ENCODE data around the gene MIEN1. TPM values are rescaled to one million over a fixed set of nuclear protein-coding genes. Genes with fewer than 3 reads are reported as not detected.

The MIEN1 gene
- total and polyA plus RNA-seq, 2 of the 13 experiments (the other 11 are each of a cell fraction or from before 2014, with no cell fraction given): 40.6 to 56.6 TPM

- peak; percentile 30 for TF ChIP-seq SKI (IDR thresholded peaks at IDR 0.05; ENCODE audit: partially characterized antibody)
- TF ChIP-seq ZNF441 (CRISPR knock-in tag; IDR thresholded peaks at IDR 0.05; ENCODE audit: borderline replicate concordance): peak; percentile 69; the same call in 1 of the 2 replicates
- TF ChIP-seq ZNF710 (CRISPR knock-in tag; IDR thresholded peaks at IDR 0.05; ENCODE audit: borderline replicate concordance): no peak; the same call in 1 of the 2 replicates
- TF ChIP-seq ZNF383 (CRISPR knock-in tag; IDR thresholded peaks at IDR 0.05; ENCODE audit: borderline replicate concordance): peak; percentile 74; the same call in 1 of the 2 replicates
- 0 out of 2 replicates have a peak, but pooled peaks have one; percentile 77 for TF ChIP-seq ZNF136 (CRISPR knock-in tag; IDR thresholded peaks at IDR 0.05; ENCODE audit: low read depth)
- TF ChIP-seq ARID4A (CRISPR knock-in tag; IDR thresholded peaks at IDR 0.05; ENCODE audit: borderline replicate concordance): peak; percentile 92
- peak; percentile 65; the same call in 1 of the 2 replicates for TF ChIP-seq THAP11 (CRISPR knock-in tag; IDR thresholded peaks at IDR 0.05)
- TF ChIP-seq SETDB1 (CRISPR knock-in tag; IDR thresholded peaks at IDR 0.05; ENCODE audit: borderline replicate concordance): no peak
- no peak for TF ChIP-seq ZNF513 (CRISPR knock-in tag; conservative IDR thresholded peaks at IDR 0.05)
- TF ChIP-seq PAF1 (CRISPR knock-in tag; IDR thresholded peaks at IDR 0.05): no peak; the same call in none of the 2 replicates
- peak; percentile 65 for TF ChIP-seq ELF3 (CRISPR knock-in tag; IDR thresholded peaks at IDR 0.05)
- peak; percentile 67; the same call in 1 of the 2 replicates for TF ChIP-seq ZNF761 (CRISPR knock-in tag; conservative IDR thresholded peaks at IDR 0.05)
- TF ChIP-seq HES4 (CRISPR knock-in tag; IDR thresholded peaks at IDR 0.05; ENCODE audit: borderline replicate concordance): 0 out of 2 replicates have a peak, but pooled peaks have one; percentile 14
- TF ChIP-seq ZNF784 (CRISPR knock-in tag; IDR thresholded peaks at IDR 0.05; ENCODE audit: borderline replicate concordance): peak; percentile 75; the same call in 1 of the 2 replicates
- TF ChIP-seq KLF15 (CRISPR knock-in tag; IDR thresholded peaks at IDR 0.05; ENCODE audit: borderline replicate concordance): no peak
- TF ChIP-seq LCORL (IDR thresholded peaks at IDR 0.05): no peak
- peak; percentile 94 for TF ChIP-seq LCORL (CRISPR knock-in tag; IDR thresholded peaks at IDR 0.05)
- no peak for TF ChIP-seq TBP (CRISPR knock-in tag; IDR thresholded peaks at IDR 0.05)
- peak; percentile 51; the same call in 1 of the 2 replicates for TF ChIP-seq GLI4 (CRISPR knock-in tag; IDR thresholded peaks at IDR 0.05; ENCODE audit: borderline replicate concordance)
Measured at GRCh38 chr17:39702901-39703893, 27.1 kb downstream of the MIEN1 start (continued).

Measured in HepG2 (cell line).